ENCODE measurements around the gene RPS26.

Gene RPS26

DNA sequence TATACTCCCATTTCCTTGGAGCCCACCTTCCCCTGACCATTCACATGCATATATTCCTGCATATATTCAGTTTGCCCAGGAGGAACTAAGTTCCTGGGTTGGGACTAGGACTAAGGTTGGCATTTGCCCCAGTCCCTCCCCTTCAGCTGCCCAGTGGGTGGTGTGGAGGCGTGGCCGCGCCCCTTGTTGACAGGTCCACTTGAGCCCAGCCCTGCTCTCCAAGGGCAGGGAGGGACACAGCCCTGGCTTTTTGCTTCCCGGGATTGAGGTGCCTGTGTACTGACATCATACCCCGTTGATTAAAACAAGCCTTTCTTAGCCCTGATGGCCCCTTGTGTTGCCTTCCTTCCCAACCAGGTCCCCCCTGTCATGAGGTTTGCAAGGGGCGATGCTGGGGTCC lies 45.5 kb downstream of the RPS26 start:
- TF ChIP-seq, protein P1, sequence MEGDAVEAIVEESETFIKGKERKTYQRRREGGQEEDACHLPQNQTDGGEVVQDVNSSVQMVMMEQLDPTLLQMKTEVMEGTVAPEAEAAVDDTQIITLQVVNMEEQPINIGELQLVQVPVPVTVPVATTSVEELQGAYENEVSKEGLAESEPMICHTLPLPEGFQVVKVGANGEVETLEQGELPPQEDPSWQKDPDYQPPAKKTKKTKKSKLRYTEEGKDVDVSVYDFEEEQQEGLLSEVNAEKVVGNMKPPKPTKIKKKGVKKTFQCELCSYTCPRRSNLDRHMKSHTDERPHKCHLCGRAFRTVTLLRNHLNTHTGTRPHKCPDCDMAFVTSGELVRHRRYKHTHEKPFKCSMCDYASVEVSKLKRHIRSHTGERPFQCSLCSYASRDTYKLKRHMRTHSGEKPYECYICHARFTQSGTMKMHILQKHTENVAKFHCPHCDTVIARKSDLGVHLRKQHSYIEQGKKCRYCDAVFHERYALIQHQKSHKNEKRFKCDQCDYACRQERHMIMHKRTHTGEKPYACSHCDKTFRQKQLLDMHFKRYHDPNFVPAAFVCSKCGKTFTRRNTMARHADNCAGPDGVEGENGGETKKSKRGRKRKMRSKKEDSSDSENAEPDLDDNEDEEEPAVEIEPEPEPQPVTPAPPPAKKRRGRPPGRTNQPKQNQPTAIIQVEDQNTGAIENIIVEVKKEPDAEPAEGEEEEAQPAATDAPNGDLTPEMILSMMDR (conservative IDR thresholded peaks at IDR 0.05; ENCODE audit: low read depth): no peak
- ChIA-PET CTCF (no interaction called here), POLR2A (ENCODE audit: low non-redundant PET) (no interaction called here)
- DNase-seq (ENCODE audit: low spot score): no peak
- no peak overlapping the region for H3K27ac ChIP-seq

All from RWPE1 (cell line).